Left kidney (tissue), 2 donors: ENCODE measurements around the gene GBGT1. TPM values are rescaled to one million over a fixed set of nuclear protein-coding genes. Genes with fewer than 3 reads are reported as not detected.
"Not testable (repeated sequence)": the region's sequence is repeated elsewhere in the genome, so short reads cannot be mapped to it uniquely, and the experiment has no call there.

ENCODE experiments used
- DNase-seq: peaks from one replicate; pipeline ENCODE4 v3.0.0-alpha.2; 2013
- polyA plus RNA-seq: library from polyadenylated mRNA; unstranded; fragments of 120-200 nt; gene quantifications from one replicate; pipeline ENCODE4 v1.2.1, GENCODE V29; 2013; ENCODE audit not compliant: insufficient read length

GBGT1 gene
- polyA plus RNA-seq, 1 donor = 2.0 TPM

- peak; percentile 33 for DNase-seq
Observed at GRCh38 chr9:133199648-133200321, 36.1 kb upstream of the GBGT1 start.

DNA sequence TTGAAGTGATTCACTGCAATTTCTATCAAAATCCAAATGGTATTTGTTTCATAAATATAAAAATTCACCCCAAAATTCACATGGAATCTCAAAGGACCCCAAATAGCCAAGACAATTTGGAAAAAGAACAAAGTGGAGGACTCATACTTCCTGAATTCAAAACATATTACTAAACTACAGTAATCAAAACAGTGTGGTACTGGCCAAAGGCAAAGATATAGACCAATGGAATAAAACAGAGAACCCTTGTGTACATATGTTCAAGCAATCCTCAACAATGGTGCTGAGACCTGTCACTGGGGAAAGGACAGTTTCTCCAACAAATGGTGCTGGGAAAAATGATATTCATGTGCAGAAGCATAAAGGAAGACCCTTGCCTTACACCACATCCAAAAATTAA lies 31.3 kb upstream of the GBGT1 start:
- DNase-seq = no peak

DNA sequence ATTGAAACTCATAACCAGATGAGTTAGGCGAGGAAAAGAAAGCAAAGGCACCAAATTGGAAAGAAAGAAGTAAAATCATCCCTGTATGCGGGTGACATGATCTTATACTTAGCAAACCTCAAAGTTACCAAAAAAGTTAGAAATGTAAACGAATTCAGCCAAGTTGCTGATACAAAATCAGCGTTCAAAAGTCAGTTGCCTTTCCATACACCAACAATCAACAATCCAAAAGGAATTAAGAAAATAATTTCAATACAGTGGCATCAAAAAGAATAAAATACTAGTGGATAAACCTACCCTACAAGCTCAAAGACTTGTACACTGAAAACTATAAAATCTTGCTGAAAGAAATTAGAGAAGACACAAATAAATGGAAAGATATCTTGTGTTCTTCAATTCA lies 30.9 kb upstream of the GBGT1 start:
- no peak for DNase-seq

DNA sequence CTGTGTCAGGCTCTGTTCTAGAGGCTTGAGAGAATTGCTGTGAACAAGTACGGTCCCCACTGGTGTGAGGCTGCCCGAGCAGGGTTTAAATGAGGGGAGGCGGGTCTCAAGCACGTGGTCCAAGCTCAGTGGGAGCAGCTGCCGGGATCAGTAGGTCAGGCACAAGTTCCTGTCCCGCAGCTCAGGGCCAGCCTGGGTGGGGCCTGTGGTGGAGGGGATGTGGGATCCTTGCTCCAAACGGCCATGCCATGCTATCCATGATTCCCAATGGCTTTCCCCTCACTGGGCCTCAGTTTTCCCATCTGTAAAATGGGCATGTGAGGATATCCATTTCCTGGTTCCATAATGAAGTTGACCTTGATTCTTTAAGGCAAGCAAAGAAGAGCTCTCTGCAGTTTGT lies 28.3 kb upstream of the GBGT1 start:
- DNase-seq = no peak

GRCh38 chr9:133189826-133190225 lies 26.1 kb upstream of the GBGT1 start:
- DNase-seq = no peak

GRCh38 chr9:133188843-133189180 lies 25.1 kb upstream of the GBGT1 start:
- no peak for DNase-seq

DNA sequence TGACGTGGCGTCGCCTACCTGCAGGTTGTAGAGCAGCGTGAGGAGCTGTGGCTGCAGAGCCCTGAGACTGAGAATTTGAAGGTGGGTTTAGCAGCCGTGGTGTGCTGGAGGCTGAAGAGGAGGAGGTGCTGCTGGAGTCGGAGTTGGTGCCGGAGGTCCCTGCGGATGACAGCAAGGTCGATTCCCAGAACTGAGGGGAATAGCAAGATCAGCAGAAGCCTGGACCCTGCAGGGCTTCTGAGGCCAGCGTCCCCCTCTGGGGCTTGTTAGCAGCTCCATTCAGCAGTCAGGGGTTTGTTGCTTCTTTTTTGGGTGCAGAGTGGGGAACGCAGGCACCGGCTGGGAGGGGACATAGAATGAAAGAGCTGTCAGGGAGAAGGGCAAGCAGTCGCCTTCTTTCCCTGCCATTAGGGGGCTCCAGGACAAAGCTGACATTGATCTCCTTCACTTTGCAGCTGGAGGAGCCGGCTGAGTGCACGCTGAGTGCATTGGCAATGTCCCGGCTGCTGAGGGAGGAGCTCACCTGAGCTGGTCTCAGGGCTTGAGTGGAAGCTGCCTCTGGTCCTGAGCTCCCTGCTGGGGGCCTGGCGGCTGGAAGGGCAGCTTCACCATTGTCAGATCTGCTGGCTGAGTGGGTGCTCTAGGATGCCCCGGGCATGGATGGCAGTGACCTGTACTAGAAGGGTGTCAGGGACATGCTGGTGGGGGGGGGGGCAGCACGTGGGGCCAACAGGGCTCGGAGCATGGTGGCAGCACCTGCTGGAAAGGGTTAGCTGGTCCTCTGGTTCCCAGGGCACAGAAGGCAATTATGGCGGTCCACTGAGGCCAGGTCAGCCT lies 24.5 kb upstream of the GBGT1 start:
- peak; percentile 46 for DNase-seq

DNA sequence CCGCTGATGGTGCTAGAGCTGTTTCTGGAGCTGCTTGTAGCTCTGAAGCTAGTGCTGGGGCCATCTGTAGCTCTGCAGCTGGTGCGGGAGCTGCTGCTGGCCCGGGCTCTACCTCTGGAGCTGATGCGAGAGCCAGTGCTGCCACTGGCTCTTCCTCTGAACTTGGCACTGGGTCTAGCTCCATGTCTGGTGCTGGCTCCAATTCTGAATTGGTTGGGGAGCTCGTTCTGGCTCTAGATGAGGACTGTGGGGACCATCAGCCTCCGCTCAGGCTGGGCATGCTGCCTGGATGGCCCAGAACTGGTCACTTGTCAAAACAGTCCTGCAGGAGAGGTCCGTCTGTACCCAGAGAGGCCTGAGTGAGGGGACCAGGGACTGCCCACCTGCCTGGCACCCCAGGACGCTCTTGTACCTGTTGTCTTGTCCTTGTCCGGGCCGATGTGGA lies 23.9 kb upstream of the GBGT1 start:
- DNase-seq = no peak

DNA sequence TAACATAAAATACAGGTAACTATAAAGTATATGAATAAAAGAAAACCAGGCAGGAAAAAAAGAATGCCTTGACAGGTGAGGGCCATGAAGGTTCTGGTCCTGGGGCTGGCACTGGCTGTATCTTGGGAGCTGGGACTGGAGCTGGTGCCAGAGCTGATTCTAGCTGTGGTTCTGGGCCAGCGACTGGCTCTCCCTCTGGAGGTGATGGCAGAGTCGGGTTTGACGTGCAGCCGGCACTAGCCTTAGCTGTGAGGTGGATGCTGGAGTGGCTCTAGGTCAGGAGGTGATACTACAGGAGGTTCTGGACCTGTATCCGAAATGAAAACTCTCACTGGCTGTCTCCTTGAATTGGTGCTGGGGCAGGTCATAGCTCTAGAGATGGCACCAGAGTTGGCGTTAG lies 23.0 kb upstream of the GBGT1 start:
- DNase-seq = no peak

DNA sequence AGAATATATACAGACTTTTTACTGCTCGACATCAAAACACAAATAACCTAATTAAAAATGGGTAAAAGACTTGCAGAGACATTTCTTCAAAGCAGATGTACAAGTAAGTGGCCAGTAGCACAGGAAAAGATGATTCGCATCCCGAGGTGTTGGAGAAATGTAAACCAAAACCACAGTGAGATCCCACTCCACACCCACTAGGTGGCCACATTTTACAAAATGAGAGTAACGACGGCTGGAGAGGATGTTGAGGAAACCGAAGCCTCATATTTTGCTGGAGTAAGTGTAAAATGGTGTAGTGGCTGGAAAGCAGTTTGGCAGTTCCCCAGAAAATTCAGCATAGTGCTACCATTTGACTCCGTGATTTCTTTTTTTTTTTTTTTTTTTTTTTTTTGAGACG lies 21.3 kb upstream of the GBGT1 start:
- peak; percentile 78 for DNase-seq

DNA sequence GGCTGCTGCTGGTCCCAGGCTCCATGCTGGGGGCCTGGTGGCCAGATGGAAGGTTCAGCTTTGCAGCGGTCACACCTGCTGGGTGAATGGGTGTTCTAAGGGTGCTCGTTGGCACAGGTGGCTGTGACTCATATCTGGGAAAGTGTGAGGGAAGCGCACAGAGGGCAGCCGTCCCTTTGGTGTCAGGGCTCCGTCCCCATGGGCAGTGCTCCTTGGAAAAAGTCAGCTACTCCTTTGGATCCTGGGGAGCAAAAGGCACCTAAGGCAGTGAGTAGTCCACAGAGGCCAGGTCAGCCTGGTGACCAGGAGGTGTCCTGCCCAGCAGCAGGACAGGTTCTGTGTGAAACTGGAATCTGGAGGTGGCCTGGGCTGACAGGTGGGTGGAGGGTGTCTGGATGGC lies 18.4 kb upstream of the GBGT1 start:
- no peak for DNase-seq

DNA sequence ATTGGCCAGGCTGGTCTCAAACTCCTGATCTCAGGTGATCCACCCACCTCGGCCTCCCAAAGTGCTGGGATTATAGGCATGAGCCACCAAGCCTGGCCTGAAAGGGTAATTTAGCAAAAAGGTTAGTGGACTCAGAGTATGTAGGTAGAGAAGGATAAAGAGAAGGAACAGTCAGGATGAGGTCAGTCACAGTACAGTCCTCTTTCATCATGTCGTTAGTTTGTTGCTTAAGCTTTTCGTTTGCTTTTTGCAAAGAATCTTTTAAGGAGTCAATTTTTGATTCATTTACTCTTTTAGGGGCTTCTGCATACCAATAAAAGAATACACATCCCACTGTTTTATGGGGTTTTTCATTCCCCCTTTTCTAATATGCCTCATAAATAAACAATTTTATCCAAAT lies 17.8 kb upstream of the GBGT1 start:
- DNase-seq = no peak

DNA sequence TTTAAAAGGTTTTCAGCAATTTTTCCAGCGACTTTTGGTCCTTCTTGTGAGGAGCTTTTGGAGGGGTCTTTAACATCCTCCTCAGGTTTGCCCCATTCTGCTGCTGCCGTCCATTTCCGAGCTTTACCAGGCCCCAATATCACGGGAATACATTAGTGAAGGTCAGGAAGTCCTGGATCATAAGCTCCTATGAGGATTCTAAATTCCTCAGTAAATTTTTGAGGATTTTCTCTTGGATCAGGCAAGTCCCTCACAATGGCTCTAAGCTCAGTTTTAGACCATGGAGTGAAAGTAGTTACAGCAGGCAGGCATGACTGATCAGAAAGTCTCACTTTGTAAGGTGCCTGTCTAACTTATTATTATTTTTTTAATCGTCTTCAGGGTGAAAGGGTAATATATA lies 17.2 kb upstream of the GBGT1 start:
- DNase-seq = no peak

DNA sequence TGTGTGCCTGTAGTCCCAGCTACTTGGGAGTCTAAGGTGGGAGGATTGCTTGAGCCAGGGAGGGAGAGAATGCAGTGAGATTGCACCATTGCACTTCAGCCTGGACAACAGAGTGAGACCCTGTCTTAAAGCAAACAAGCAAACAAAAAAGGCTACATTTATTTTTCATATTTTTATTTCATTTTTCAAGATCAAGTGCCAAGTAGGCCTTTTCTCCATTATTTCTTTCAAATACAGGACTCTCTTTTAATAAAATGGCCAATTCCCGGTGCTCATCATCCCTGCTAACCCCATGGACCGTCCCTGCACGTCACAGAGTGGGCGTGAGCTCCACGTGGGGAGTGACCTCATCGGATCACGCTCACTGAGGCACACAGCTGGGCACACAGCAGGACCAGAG lies 9.3 kb upstream of the GBGT1 start:
- no peak for DNase-seq

DNA sequence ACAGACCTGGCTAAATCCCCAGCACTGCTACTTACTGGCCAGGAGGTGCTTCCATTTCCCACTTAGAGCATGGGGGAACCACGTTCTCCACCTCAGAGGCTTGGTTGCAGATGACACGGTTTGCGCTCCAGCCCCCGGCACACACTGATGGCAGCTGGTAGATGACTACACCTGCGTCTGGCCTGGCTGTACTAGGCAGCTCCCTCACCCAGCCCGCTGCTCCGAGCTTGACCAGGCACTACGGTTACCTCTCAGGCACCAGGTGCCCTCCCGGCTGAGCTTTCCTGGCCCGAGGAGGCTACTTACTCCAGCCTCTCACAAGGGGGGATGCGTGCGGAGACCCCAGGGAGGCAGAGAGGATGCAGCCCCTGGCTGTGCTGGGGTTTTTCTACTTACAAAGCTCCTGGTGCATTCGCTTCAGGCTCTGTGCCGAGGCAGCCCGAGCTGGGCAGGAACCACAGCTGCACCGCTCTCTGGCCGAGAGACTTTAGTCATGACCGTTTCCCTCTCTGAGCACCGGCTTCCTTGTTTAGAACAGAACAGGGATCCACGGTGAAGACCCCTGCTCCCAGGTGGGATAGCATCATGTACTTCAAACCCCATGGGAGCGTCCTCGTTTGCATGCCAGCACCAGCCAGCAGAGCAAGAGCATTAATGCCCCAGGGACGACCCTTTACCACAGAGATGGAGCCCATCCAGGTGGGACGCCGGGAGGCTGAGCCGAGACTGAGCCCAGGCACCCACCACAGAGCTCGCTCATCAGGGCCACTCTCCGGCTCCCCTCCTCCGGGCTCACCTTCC lies 7.6 kb upstream of the GBGT1 start:
- DNase-seq = no peak

GRCh38 chr9:133170716-133171115 lies 7.0 kb upstream of the GBGT1 start:
- DNase-seq = no peak

DNA sequence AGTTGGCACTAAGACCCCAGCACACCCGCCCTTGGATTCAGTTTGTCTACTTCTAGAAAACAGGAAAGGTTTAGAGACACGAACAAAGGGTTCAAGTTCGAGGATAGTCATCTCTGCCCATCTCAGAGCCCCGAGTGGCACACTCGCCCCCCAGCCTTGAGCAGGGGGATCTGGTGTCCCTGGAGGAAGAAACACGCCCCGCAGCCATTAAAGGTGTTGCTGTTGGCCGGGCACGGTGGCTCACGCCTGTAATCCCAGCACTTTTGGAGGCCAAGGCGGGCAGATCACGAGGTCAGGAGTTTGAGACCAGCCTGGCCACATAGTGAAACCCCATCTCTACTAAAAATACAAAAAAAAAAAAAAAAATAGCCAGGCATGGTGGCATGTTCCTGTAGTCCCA lies 6.0 kb upstream of the GBGT1 start:
- not testable (repeated sequence) for DNase-seq

DNA sequence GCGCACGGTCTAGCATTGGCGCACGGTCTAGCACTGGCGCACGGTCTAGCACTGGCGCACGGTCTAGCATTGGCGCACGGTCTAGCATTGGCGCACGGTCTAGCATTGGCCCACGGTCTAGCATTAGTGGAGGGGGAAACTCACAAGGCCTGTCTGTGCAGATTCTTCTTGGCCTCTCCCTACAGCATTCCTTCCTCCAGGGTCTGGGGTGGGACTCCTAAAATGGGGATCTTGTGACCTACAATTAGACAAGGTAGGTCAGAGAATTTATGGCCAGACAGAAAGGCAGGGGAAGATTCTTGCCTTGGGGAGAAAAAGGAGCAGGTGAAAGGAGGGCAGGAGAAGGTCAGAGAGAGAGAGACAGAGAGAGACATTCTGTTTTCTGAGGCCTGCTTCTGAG lies 5.4 kb upstream of the GBGT1 start:
- no peak for DNase-seq

DNA sequence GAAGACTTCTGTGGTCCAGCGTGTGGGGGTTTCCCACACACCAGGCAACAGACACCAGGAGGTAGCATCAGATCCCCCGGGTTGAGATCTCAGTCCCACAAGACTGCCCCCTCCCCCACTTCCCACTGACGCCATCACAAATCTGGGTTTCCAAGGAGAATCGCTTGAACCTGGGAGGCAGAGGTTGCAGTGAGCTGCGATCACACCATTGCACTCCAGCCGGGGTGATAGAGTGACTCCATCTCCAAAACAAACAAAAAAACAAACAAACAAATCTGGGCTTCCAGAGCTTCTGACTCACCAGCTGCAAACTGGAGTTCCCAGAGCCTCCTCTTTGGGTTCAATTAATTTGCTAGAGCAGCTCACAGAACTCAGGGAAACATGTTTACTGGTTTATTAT lies 4.7 kb upstream of the GBGT1 start:
- DNase-seq = no peak

- DNase-seq = no peak
Observed at GRCh38 chr9:133167769-133168168, 4.1 kb upstream of the GBGT1 start.

- DNase-seq = no peak
Observed at GRCh38 chr9:133167096-133167730, 3.5 kb upstream of the GBGT1 start.

GRCh38 chr9:133166392-133166791 lies 2.7 kb upstream of the GBGT1 start:
- DNase-seq = no peak

DNA sequence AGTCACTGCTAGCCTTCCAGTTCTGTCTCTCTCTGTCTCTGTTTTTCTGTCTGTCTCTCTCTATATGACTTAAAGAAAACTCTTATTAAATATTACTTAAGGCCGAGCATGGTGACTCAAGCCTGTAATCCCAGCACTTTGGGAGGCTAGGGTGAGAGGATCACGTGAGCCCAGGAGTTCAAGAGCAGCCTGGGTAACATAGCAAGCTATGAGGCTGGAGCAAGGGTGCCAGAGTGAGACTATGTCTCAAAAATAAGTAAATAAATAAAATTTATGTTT lies 1.7 kb upstream of the GBGT1 start:
- no peak for DNase-seq
